HG02610 (cell line): ENCODE measurements around the gene CHST8.
"Not testable (repeated sequence)": the region's sequence is repeated elsewhere in the genome, so short reads cannot be mapped to it uniquely, and the experiment has no call there.

Source experiments
- ATAC-seq: cut with Tn5 transposase; IDR thresholded peaks from one replicate; pipeline ENCODE4 v1.9.1; 2021; ENCODE audit warnings: mild to moderate bottlenecking, moderate library complexity; ENCODE audit not compliant: unreplicated experiment

Gene CHST8

DNA sequence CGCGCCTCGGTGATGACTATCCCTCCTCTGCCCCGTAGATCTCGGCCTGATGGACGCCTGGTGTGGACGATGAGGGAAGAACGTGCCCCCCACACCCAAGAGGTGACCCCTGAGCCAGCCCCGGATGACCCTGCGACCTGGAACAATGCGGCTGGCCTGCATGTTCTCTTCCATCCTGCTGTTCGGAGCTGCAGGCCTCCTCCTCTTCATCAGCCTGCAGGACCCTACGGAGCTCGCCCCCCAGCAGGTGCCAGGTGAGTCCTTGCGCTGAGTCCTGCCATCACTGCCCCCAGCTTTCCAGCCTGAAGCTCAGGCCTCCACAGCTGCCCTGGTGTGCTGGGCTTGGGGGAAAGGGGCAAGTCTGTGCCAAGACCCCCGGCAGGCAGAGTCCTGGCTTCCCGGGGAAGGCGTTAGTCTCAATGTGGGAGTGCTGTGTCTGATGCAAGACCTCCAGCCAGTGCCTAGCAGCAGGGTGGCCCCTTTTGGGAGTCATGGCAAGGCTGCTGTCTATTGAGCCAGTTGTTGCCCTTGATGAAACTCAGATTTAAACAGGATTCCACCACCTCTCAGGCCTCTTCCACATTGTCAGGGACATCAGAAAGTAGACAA, 67.5 kb downstream of the CHST8 start:
- ATAC-seq = no peak

DNA sequence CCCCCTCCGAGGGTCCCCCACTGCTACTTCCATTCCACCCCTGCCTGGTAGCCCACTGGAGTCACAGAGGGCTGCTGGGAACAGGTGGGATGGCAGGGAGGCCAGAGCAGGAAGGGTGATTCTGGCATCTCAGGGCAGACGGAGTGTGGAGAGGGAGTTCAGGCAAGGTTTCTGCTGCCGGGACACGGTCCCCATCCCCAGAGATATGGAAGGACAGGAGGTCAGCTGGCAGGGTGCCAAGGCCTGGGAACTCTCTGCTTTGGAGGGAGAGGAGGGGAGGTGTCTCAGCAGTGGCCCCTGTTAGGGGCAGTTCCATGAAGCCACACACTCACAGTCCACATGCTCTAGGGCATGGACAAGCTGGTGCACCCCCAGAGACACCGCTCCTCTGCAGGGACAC, 68.1 kb downstream of the CHST8 start:
- no peak for ATAC-seq

DNA sequence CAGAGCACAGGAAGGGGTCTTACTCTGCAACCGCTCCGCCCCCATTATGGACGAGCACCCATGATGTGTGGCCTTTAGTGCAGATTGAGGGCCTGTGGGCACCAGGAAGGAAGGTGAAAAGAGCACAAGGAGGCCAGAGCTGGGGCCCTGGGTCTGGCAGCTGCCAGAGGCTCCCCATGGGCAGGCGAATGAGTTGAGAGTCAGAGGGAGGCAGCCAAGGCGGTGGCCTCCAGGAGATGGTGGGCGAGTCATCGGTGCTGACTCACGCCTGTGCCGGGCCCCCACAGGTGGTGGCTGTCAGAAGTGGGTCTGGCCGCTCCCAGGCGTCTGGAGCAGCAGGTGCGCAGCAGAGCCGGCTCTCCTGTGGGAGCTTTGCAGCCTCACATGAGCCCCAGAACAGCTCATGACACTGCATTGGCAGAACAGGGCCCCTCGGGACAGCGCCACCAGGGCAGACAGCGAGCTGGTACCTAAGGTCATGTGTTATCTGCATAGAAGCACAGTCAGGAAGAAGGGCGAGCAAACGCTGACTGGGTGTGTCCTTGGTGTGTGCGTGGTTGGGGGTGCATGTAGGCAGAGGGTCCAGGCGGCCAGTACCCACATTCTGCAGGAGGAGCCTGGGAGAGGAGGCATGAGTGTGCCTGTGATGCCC, 68.8 kb downstream of the CHST8 start:
- no peak for ATAC-seq

DNA sequence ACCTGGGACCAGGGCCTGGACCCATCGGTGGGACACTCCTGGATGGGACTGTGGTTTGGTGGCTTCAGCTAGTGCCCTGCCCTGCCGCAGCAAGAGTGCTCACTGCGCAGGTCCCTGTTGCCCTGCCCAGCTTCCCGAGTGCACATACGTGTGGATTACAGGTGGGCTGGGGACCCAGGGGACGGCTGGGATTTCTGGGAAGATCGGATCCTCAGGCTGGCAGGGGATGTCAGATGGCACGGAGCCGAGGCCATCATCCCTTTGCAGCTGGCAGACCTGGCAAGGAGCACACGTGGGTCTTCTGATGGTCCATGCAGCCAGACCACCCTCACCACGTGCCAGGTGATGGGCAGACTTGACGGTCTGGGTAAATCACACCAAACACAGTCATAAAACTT, 69.3 kb downstream of the CHST8 start:
- ATAC-seq = no peak

DNA sequence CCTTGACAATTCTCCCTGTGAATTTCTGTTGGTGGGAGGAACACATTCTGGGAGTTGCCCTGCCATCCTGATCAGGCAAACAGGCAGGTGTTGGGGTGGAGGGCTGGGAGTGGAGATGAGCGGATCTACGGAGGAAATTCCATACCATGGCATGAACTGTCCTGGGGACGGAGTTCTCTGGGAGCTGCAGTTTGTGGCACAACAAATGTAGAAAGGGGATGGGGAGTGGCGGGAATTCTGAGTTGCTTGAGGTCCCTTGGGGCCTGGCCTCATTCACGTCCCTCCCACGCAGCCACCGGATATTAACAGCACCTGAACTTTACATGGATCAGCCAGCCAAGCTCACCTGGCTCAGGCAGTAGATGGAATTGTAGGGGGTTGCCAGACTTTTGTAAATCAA, 70.0 kb downstream of the CHST8 start:
- ATAC-seq = no peak

DNA sequence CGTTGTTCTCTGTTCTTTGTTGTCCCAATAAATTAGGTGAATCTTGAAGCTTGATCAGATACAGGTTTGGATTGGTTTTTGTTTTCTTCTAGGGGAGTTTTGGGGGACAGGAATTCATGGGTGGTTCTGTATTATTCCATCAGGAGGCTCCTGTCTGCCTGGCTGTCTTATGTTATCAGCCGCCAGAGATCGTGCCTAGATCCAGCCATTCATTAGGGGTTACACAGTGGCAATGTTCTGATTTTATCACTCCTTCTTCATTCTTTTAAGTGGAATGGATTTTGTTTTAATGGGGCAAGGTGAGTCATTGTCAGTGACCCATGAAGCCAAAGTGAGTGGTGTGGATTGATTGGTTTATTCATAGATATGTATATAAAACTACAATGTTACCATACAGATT, 71.9 kb downstream of the CHST8 start:
- no peak for ATAC-seq

DNA sequence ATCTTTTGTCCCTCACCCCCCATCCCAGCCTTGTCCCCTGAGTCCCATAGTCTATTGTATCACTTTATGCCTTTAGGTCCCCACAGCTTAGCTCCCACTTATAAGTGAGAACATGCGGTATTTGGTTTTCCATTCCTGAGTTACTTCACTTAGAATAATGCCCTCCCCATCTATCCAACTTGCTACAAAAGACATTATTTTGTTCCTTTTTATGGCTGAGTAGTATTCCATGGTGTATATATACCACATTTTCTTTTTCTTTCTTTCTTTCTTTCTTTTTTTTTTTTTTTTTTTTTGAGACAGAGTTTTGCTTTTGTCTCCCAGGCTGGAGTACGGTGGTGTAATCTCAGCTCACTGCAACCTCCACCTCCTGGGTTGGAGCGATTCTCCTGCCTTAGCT, 73.8 kb downstream of the CHST8 start:
- ATAC-seq = not testable (repeated sequence)

DNA sequence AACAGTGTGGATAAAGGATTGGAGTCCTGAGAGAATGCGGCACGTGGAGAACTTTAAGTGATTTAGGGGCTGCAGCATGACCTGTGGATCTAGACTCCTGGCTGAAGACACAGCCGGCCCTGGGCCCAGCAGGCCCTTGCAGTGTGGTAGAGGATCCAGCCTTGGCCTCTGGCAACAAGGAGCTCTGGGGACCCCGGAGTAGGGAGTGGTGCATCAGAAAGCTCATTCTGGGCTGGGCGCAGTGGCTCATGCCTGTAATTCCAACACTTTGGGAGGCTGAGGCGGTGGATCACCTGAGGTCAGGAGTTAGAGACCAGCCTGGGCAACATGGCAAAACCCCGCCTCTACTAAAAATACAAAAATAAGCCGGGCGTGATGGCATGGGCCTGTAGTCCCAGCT, 76.0 kb downstream of the CHST8 start:
- no peak for ATAC-seq

DNA sequence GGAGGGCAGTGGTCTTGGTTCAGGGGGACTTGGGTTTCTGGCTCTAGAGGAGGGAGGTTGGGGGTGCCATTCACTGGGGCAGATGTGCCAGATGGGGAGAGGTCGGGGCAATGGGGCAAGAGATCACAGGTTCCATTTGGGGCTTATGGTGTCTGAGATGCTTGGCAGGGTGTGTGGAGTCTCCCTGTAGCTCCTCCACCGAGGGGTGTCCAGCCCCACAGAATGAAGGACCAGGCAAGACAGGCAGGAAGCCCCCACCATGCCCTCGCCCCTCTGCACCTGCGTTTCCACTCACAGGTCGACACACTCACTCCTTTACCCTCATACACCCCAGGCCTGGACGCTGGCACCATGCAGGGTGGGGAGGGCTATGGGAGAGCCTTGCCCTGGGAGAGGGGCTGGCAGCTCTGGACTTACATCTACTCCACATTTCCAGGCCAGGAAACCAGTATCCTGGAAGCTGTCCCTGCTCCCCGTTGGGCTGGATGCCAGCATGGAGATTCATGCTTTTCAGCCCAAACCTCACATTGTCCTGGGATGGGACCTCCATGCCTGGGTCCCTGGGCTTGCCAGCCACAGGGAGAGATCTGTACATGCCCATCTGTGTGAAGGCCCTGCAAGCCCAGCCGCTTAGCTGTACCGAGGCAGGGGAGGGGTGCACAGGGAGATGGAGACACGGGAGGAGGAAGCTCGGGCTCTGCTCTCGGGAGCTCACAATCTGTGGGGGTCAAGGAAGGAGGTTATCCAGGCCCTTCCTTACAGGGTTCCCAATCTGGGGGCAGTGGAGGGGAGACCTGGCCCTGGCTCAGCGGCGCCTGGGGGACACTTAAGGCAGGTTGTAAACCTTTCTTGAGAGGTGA, 77.1 kb downstream of the CHST8 start:
- no peak for ATAC-seq

DNA sequence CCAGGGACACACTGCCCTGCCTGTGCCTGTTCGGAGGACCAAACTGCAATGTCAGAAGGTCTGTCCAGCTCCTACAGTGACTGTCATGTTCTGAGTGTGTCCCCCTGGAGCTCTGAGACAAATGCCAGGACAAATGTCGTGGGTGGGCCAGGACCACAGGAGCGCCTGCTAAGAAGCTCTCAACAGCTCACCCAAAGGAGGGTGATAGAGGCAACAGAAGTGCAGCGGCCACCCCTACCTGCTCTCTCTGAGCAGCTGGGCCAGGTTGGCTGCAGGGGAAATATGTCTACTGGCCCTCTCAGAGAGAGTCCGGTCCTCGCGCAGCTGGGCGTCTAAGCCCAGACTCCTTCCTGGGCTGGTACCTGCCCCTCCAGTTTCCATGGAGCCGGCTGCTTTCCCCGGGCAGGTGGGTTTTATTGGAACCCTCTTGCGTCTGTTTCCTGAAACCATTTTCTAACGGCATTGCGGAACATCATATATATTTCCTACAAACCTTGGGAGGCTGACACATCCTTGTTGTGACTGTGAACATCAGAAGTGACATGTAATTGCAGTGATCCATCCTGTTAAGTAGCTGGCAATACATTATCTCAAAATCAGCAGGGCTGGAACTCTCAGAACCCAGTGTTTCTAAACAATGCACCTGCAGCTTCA, 78.1 kb downstream of the CHST8 start:
- no peak for ATAC-seq

DNA sequence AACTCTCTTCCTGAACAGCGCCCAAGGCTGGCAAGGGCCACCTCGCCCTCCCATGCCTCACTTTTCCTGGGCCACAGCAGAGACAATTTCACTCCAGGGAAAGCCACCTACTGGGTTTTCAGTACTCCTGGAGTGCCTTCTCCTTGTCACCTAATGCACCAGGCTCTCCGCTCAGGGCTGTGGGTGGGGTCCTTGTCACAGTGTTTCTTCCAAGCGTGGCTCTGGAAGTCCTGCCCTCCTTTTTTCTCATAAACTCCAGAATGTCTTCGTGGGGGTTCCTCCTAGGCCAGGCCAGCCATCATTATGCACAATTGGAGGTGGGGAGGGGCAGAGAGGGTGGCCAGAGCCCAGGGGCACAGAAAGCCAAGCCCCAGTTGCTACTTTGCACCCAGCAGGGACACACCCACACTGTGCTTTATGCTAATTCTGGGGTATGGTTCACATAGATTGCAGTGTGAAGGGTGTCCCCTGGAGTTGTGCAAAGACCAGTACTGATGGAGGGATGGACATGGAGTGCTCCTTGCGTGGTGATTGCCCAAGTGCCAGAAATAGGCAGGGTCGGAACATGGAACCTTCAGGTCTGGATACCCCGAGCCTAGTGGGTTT, 78.8 kb downstream of the CHST8 start:
- no peak for ATAC-seq

DNA sequence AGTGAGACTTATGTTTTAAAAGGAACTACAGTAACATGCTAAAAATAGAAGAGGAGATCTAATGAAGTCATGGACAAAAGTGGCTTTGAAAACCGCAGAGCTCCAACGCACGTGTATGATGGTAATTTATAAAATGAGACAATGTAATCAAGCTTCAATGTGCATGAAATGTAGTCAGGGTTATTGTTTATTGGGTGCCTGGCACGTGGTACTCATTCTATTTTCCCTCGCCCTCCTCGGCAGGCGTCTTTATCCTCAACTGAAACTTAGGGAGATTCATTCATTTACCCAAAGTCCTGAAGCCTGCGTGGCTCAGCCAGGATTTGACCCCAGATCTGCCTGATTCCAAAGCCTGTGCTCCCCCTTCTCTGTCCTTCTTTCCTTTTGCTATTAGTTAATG, 79.8 kb downstream of the CHST8 start:
- ATAC-seq = no peak

DNA sequence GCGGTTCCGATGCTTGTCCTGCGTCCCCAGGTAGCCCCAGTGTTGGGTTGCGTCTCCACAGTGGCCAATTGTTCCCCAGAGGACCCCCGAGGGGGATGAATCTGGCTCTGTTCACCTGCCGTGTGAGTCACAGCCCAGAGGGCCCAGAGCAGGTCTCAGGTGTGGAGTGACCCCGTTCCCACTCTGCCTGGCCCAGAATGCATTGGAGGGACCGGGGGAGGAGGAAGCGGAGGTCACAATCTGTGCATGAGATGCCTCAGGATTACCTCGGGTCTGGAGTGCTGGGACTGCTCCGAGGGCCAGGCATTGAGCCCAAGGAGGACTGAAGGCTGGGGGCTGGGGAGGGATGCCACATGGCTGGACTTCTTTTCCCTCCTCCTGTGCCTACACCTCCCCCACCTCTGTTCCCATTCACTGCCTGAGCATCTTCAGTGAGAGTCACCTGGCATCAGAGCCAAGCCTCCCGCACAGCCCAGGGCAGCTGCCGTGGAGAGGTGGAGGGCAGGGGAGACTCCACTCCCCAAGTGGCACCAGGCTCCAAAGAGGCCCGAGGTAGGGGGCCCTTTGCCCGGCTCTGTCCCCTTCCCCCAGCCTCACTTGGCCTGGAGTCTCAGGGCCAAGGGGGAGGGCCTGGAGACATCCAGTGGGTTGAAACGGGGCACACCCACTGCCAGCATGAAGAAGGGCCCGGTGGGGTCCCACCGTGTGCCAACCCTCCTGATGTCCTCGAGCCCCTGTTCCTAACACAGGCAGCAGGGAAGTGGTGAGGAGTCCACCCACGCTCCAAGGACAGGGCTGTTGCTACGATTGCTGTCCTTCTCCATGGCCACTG, 81.1 kb downstream of the CHST8 start:
- no peak for ATAC-seq

DNA sequence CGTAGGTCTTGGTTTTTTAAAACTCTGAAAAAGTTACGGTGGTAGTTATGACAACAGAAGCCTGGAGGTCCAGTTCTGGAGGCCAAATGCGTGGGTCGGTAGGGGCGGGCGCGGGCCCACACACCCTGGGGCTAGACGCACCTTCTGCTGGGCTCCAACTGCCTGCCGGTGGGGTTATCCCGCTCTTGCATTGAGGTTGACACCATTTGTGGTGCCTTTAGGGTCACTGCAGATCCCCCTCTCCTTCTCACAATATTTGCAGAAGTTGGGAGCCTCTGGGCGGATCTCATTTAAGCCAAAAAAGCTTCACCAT, 81.6 kb downstream of the CHST8 start:
- no peak for ATAC-seq

DNA sequence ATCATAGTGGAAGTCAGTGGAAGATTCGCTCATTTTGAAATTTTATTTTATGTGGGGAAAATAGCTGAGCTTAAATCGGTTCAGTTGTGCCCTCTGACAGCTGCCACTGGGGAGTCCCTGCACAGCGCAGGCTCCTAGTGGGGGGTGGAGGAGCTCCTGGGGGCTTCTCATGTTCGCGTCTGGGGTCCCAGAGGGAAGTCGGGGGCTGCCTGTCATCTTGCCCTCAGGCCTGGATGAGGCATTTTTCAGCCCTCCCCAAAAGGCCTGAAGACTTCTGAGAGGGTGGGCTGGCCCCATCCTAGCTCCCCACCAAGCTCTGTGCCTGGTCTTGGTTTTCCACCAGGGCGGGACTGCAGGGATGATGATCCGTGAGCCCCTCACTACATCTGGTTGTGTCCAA, 82.1 kb downstream of the CHST8 start:
- ATAC-seq = no peak

DNA sequence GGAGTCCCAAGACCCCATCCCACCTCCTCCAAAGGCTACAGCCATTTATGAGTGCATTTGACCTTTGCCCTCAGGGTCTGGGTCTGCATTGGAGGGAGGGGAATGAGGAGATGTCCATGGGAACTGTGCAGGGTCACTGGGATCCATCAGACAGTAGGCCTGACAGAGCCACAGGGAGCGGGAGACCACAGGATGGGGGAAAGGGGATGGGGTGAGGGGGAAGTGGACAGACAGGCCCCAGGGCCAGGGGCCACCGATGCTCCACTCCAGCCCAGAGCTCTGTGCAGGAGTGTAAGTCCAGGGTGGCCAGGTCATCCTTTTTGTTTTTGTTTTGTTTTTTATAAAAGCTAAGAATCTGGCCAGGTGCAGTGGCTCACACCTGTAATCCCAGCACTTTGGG, 82.5 kb downstream of the CHST8 start:
- ATAC-seq = no peak

DNA sequence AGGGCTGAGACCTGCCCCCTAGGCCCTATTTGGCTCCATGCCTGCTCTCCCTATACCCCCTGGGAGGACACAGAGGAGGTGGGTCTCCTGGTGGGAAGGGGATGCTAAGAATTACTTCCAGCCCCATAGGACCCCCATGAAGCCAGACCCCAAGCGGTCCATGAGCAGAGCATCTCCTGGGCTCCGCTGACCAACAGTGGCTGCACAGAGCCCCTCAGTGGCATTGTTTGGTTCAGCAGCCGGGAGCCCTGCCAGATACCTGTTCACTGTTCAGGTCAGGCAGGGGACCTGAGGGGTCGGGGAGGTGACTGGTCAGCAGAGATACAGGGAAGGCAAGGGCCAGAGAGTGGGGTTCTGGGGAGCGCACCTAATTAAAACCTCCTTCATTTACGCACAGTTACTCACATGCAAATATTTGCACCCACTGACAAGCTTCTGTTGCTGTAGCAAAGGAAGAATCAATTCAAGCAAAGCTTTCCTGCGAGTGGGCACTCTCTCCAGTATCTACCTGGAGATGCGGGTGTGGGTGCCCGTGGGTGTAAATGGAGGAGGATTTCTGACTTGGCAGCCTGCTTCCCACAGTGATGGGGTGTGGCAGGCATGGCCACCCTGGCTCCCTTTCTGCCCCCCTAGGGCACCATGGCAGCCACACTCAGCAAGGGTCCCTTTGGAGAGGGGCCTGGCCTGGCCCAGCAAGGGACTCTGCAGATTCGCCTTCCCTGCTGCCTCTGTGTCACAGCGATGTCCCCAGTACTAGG, 83.5 kb downstream of the CHST8 start:
- no peak for ATAC-seq

DNA sequence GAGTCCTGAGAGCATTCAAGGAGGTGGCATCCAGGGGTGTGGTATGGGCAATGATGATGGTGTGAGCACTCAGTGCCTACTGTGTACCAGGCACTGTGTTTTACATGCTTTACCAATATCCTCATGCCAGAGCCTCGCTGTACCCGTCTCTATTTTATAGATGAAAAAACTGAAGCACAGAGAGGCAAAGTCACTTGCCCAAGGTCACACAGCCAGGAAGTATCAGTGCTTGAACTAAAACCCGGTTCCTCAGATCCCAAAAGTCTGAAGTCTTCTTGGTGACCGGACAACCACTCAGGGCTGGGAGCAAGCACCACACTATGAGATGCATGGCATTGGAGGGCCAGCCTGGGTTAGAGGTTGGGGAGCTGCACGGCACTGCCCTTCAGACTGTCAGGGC, 84.1 kb downstream of the CHST8 start:
- no peak for ATAC-seq

DNA sequence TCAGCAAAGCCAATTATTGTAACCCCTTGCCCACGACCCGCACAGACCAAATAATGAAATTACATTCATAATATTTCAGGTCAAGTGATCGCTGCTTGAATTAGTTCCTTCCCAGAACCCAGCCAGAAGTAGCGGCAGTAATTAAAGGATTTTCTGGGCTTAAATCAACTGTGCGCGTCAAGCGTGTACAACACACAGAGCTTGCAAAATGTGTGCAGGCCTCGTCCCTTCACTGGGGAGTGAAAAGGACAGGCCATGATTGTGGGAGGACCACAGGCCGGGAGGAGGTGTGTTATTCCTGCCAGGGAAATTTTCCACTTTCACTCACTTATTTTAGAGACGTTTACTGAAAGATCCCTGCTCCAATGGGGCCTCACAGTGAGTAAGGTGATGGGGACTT, 84.9 kb downstream of the CHST8 start:
- no peak for ATAC-seq

DNA sequence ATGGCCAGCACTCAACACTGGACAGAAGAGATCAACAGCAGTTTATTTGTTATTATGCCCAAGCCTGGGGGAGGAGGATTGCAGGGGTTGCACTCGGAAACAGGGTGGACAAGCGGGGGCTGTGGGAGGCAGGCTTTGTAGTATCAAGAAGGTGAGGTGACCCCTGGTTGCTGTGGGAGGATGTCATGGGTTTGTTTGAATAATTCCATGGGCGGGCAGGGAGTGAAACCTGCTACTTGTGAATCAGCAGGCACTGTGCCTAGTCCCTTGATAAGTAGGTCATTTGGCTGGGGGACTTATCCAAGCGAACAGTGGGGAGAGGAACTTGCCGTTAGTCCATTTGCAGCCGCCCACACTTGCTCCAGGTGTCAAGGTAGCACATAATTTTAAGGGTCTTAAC, 90.5 kb downstream of the CHST8 start:
- no peak for ATAC-seq
